ENCODE measurements around the gene AFF2.

Gene AFF2

GRCh38 chrX:148700021-148700420 is 199.6 kb downstream of the AFF2 start:
- H3K36me3 ChIP-seq (ENCODE audit: low read depth), result no peaks in the 10 kb centered on the region
- no peak for TF ChIP-seq CTCF (IDR thresholded peaks at IDR 0.05; ENCODE audit: poor library complexity, severe bottlenecking)
- no peaks in the 10 kb centered on the region for H3K9me3 ChIP-seq (ENCODE audit: severe bottlenecking)
- H3K4me1 ChIP-seq (ENCODE audit: insufficient read depth, poor library complexity, severe bottlenecking), result no peaks in the 10 kb centered on the region
- ATAC-seq (ENCODE audit: low read depth), result no peak
- no peak overlapping the region for H3K4me3 ChIP-seq (ENCODE audit: severe bottlenecking)
- H3K27me3 ChIP-seq (ENCODE audit: insufficient read depth, poor library complexity, severe bottlenecking), result no peaks in the 10 kb centered on the region
- no peak for DNase-seq (ENCODE audit: low spot score)
- no peak overlapping the region for H3K27ac ChIP-seq (ENCODE audit: poor library complexity, severe bottlenecking)

- Histone ChIP-seq H3K4me3 (ENCODE audit: severe bottlenecking) (no peak overlapping the region), H3K27ac (ENCODE audit: poor library complexity, severe bottlenecking) (no peak overlapping the region), H3K36me3 (ENCODE audit: low read depth) (no peaks in the 10 kb centered on the region), H3K4me1 (ENCODE audit: insufficient read depth, poor library complexity, severe bottlenecking) (no peaks in the 10 kb centered on the region), H3K9me3 (ENCODE audit: severe bottlenecking) (no peaks in the 10 kb centered on the region), H3K27me3 (ENCODE audit: insufficient read depth, poor library complexity, severe bottlenecking) (no peaks in the 10 kb centered on the region)
- no peak for ATAC-seq (ENCODE audit: low read depth)
- no peak for DNase-seq (ENCODE audit: low spot score)
- no peak for TF ChIP-seq CTCF (IDR thresholded peaks at IDR 0.05; ENCODE audit: poor library complexity, severe bottlenecking)
These were observed 213.6 kb downstream of the AFF2 start for GRCh38 chrX:148713981-148714380.

GRCh38 chrX:148715361-148715760 is 214.9 kb downstream of the AFF2 start:
- DNase-seq (ENCODE audit: low spot score) (no peak), ATAC-seq (ENCODE audit: low read depth) (no peak)
- TF ChIP-seq CTCF (IDR thresholded peaks at IDR 0.05; ENCODE audit: poor library complexity, severe bottlenecking), result no peak
- Histone ChIP-seq H3K36me3 (ENCODE audit: low read depth) (no peaks in the 10 kb centered on the region), H3K4me3 (ENCODE audit: severe bottlenecking) (no peak overlapping the region), H3K27me3 (ENCODE audit: insufficient read depth, poor library complexity, severe bottlenecking) (no peaks in the 10 kb centered on the region), H3K4me1 (ENCODE audit: insufficient read depth, poor library complexity, severe bottlenecking) (no peaks in the 10 kb centered on the region), H3K9me3 (ENCODE audit: severe bottlenecking) (no peaks in the 10 kb centered on the region), H3K27ac (ENCODE audit: poor library complexity, severe bottlenecking) (no peak overlapping the region)

DNA sequence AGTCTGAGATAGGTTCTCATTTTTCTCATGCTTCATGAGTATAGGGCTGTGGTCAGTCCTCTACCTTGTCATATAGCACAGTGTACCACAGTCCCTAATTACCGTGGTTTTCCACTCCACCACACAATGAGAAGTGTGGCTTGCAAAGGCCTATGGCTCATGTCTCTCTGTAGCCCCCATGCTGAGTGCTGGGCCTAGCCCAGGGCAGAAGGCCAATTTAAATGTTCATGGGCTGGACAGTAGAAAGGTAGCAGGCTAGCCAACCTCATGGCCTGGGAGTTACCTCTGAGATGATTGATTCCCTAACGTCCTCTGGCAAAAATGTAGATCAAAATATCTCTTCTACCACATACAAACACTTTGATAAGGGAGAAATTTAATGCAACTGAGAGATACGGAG is 222.5 kb downstream of the AFF2 start:
- no peaks in the 10 kb centered on the region for H3K27me3 ChIP-seq (ENCODE audit: insufficient read depth, poor library complexity, severe bottlenecking)
- no peaks in the 10 kb centered on the region for H3K4me1 ChIP-seq (ENCODE audit: insufficient read depth, poor library complexity, severe bottlenecking)
- no peaks in the 10 kb centered on the region for H3K9me3 ChIP-seq (ENCODE audit: severe bottlenecking)
- DNase-seq (ENCODE audit: low spot score), result no peak
- ATAC-seq (ENCODE audit: low read depth), result no peak
- no peak overlapping the region for H3K27ac ChIP-seq (ENCODE audit: poor library complexity, severe bottlenecking)
- no peak overlapping the region for H3K4me3 ChIP-seq (ENCODE audit: severe bottlenecking)
- H3K36me3 ChIP-seq (ENCODE audit: low read depth), result no peaks in the 10 kb centered on the region
- no peak for TF ChIP-seq CTCF (IDR thresholded peaks at IDR 0.05; ENCODE audit: poor library complexity, severe bottlenecking)

DNA sequence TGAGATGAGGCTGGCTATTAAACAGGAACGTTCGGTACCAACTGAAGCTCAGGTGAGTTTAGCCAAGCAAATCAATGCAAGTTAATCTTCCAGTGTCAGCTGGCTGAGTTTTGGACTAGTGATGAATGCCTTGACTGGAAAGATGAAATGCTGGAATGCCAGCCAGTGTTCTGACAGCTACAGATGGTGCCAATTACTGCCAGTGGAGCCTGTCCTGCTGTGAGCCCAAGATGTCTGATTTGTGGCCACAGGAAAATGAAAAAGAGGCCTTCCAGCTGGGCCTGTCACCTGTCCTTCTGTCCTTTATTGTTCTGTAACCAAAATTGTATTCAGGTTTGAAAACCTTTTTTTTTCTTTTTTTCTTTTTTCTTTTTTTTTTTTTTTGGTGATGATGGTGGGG is 223.1 kb downstream of the AFF2 start:
- H3K36me3 ChIP-seq (ENCODE audit: low read depth), result no peaks in the 10 kb centered on the region
- no peaks in the 10 kb centered on the region for H3K9me3 ChIP-seq (ENCODE audit: severe bottlenecking)
- no peak overlapping the region for H3K27ac ChIP-seq (ENCODE audit: poor library complexity, severe bottlenecking)
- H3K27me3 ChIP-seq (ENCODE audit: insufficient read depth, poor library complexity, severe bottlenecking), result no peaks in the 10 kb centered on the region
- DNase-seq (ENCODE audit: low spot score), result no peak
- H3K4me1 ChIP-seq (ENCODE audit: insufficient read depth, poor library complexity, severe bottlenecking), result no peaks in the 10 kb centered on the region
- ATAC-seq (ENCODE audit: low read depth), result no peak
- TF ChIP-seq CTCF (IDR thresholded peaks at IDR 0.05; ENCODE audit: poor library complexity, severe bottlenecking), result no peak
- H3K4me3 ChIP-seq (ENCODE audit: severe bottlenecking), result no peak overlapping the region

Measured in RWPE2 (cell line).